Activated naive CD8-positive, alpha-beta T cell treated with anti-CD3 and anti-CD28 coated beads, Interleukin-2, amount 50 U/mL, for 16 hours (primary cell): ENCODE results near the gene SLC5A6.

ENCODE experiments used
- DNase-seq: peaks from one replicate; pipeline ENCODE4 v3.0.0-alpha.2; 2020; ENCODE audit warnings: low read depth, low spot score

The SLC5A6 gene

GRCh38 chr2:27175330-27175729 lies 36.7 kb downstream of the SLC5A6 start:
- DNase-seq, result no peak

- DNase-seq, result no peak
Observed at GRCh38 chr2:27174638-27175037, 37.4 kb downstream of the SLC5A6 start.

GRCh38 chr2:27171351-27171848 lies 40.7 kb downstream of the SLC5A6 start:
- no peak for DNase-seq

DNA sequence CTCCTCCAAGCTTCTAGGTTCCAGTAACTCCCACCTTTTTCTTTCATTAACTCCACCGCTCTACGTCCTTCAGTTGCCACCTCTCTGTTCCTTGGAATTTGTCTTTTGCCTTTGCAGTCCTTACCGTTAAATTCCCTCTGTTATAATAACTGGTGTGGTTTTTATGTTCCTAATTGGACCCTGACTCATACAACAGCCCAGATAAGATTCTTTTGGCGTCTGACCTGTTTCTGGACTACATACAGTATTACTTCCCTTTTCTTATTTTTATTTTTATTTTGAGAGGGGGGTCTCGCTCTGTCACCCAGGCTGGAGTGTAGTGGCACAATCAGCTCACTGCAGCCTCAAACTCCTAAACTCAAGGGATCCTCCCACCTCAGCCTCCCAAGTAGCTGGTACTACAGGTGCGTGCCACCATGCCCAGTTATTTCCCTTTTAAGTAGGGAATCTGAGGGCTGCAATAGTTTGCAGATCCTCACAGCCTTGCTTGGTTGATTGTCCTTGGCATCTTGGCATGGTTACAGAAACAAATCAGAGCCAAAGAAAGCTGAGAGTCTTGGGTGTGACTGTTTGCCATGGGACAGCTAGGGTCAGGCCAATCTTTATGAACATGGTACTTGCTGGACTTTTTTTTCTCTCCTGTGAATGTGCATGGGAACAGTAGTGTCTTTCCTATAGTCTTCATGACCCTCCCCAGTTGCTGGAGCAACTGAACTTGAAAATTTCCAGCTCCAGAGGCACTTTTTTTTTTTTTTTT lies 41.3 kb downstream of the SLC5A6 start:
- DNase-seq, result no peak

DNA sequence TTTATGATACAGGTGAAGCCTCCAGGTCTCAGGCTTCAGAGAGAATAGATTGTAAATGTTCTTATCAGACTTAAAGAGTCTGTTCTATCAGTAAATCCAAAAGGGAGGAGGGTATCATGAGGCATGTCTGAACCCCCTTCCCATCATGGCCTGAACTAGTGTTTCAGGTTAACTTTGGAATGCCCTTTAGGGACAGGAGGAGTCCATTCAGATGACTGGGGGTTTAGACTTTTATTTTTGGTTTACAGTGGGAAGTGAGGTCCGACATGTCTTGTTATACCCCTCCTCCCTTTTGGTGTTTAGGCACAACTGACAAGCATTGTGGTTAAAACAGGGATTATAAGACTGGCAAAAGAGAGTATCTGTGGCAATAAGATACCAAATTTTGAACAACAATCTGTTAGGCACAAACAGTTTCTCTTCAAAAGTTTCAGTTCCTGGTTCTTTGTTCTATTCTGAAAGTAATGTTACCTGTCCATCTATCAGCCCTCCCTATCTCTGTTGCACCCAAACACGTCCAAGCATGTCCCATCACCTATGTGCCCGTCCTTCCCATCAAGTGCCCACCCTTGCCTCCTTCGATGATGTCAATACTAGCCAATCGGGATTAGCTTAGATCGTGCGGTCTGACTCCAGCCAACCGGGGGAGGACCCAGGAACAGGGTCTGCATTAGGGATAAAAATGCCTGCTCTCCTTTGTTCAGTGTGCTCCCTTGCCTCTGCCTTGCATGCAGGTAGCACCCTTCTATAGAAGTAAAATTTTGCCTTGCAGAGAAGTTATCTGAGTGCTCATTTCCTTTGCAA lies 46.9 kb downstream of the SLC5A6 start:
- DNase-seq, result no peak

GRCh38 chr2:27162151-27163121 lies 49.6 kb downstream of the SLC5A6 start:
- DNase-seq, result no peak

DNA sequence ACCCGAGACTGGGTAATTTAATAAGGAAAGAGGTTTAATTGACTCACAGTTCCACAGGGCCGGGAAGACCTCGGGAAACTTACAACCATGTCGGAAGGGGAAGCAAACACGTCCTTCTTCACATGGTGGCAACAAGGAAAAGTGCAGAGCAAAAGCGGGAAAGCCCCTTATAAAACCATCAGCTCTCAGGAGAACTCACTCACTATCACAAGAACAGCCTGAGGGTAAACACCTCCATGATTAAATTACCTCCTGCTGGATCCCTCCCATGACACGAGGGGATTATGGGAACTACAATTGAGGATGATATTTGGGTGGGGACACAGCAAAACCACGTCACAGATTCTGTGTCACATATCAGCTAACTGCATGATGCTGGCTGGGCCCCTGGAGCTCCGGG lies 51.9 kb downstream of the SLC5A6 start:
- no peak for DNase-seq

DNA sequence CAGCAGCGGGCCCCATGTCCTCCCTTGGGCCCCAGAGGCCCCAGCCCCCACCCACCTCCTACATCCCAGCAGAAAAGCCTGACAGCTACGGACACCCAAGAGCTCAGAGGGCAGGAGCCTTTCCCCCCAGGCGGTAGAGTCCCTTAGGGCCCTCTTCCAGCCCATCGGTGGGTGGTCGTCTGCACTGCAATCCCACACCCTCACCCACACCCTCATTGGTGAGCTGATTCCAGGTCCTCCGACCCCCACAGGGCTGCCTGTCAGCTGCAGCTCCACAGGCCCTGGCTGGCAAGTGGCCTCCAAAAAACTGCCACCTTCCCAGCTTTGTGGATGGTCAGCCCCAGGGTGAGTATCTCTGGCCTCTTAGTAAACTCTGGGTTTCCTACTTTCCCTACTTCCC lies 52.8 kb downstream of the SLC5A6 start:
- DNase-seq, result no peak

DNA sequence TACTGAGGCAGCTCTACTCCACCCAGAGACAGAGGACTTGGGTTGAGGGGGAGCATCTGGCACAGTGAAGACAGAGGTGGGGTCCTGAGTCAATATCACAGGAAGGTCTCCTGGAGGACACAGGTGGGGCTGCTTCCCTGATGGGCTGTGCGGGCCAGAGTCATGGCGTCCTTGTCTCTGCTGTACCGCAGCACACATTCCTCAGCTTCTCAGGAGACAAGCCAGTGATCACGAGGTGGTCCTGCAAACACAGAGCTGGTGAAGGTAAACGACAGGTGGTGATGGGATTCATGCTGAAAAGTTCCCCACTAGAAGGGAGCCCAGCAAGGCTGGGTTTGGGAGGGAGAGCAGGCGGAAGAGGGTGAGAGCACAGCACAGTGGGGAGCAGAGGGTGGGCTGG lies 53.6 kb downstream of the SLC5A6 start:
- no peak for DNase-seq

DNA sequence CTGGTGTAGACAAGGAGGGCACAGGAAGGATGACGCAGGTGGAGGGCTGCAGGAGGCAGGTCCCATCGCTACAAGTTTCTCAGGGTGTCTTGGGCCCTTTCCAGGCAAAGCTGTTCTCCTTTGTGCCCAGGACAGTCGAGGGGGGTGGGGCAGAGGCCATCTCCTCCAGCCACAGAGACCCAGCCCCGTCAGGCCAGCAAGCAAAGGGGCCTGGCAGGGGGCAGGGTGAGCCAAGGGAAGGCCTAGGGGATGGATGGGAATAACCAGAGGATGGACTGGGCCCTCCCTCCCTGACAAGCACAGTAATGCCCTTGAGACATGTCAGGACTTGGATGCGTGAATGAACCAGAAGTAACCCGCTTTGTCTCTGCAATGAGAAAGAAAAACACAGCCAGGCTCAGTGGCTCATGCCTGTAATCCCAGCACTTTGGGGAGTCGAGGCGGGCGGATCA lies 57.0 kb downstream of the SLC5A6 start:
- no peak for DNase-seq

DNA sequence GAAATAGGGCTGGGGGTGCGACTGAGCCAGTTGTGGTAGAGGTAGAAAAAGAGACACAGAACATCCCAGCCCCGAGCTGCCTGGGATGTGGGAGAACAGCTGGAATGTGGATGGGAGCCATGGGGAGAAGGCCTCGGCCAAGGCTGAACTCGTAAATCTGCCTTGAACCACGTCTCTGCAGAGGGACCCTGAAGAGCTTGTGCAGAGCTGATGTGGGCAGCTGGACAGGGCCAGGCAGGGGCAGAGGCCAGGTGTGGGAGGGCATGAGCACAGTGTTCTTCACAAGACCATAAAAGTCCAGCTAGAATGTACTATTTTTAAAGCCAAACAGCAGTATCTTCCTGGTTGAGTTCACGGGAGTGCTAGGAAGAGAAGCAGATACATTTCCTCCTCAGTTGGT lies 57.6 kb downstream of the SLC5A6 start:
- no peak for DNase-seq

DNA sequence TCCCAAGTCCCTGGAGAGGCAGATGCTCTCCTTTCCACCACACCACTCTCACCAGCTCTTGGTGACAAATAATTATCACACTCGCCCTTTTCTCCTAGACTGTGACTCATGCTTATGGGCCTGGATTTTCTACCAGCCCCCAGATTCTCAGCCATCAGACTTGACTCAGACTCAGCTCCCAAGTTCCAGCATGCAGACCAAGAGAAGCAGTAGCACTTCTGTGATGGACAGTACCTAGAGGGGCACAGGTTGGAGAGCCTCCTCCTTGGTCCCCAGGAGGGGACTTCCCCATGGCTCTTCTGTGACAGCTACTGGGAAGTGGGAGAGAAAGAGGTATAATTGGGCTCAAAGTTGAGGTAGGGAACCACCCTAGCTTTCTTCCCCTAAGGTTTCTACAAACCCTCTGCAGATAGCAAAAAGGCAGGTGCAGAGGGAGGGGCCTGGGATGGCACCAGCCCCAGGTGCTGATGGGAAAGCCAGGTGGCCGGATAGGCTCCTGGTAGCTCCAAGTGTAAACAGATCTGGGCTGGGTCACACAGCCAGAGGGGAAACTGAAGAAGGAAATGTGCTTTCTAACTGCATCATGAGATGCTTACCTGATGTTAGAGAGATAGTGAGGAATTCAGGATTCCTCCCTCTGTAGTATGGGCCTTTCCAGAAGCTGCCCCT lies 59.1 kb downstream of the SLC5A6 start:
- DNase-seq, result no peak

- no peak for DNase-seq
Observed at GRCh38 chr2:27152102-27152795, 59.8 kb downstream of the SLC5A6 start.

GRCh38 chr2:27150639-27151230 lies 61.3 kb downstream of the SLC5A6 start:
- DNase-seq, result no peak
